ENCODE measurements around the gene DYSF.

DNA sequence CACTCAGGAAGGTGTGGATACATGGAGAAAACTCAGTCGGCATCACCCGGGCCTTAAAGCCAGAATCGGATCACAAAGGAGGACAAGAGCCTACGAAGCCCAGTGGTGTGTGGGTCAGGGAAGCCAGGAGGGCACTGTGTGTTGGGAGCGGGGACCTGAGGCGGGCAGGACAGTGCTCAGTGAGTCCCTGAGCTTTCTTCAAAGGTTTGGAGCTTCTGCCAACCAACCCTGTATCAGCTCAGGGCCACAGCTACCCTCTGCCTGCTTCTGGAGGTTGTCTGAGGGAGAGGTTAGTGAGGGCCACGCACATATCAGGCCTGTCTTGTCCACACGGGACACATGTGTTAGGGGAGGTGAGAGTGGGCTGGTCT lies 52.4 kb downstream of the DYSF start:
- TF ChIP-seq TCF7L2 (IDR thresholded peaks at IDR 0.05; ENCODE audit: low read depth, low read length), result no peak
- TF ChIP-seq, protein P1, sequence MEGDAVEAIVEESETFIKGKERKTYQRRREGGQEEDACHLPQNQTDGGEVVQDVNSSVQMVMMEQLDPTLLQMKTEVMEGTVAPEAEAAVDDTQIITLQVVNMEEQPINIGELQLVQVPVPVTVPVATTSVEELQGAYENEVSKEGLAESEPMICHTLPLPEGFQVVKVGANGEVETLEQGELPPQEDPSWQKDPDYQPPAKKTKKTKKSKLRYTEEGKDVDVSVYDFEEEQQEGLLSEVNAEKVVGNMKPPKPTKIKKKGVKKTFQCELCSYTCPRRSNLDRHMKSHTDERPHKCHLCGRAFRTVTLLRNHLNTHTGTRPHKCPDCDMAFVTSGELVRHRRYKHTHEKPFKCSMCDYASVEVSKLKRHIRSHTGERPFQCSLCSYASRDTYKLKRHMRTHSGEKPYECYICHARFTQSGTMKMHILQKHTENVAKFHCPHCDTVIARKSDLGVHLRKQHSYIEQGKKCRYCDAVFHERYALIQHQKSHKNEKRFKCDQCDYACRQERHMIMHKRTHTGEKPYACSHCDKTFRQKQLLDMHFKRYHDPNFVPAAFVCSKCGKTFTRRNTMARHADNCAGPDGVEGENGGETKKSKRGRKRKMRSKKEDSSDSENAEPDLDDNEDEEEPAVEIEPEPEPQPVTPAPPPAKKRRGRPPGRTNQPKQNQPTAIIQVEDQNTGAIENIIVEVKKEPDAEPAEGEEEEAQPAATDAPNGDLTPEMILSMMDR (IDR thresholded peaks at IDR 0.05), result no peak
- no peak for TF ChIP-seq POLR2AphosphoS5 (IDR thresholded peaks at IDR 0.05; ENCODE audit: low read depth, low read length)
- TF ChIP-seq REST (IDR thresholded peaks at IDR 0.05; ENCODE audit: insufficient read depth in 1 of 2, low read depth in 2 of 2, low read length in 1 of 2), result no peak
